GM18519 (cell line): ENCODE results near the gene ANKRD55.
"Not testable (repeated sequence)": the region's sequence is repeated elsewhere in the genome, so short reads cannot be mapped to it uniquely, and the experiment has no call there.

Source experiments
- ATAC-seq: cut with Tn5 transposase; IDR thresholded peaks from one replicate; pipeline ENCODE4 v1.9.1; 2021; ENCODE audit warnings: mild to moderate bottlenecking, moderate library complexity; ENCODE audit not compliant: unreplicated experiment, low FRiP score

Gene ANKRD55

GRCh38 chr5:56112526-56113121 is 120.5 kb downstream of the ANKRD55 start:
- no peak for ATAC-seq

- ATAC-seq = no peak
These were observed 121.7 kb downstream of the ANKRD55 start for GRCh38 chr5:56111404-56111781.

DNA sequence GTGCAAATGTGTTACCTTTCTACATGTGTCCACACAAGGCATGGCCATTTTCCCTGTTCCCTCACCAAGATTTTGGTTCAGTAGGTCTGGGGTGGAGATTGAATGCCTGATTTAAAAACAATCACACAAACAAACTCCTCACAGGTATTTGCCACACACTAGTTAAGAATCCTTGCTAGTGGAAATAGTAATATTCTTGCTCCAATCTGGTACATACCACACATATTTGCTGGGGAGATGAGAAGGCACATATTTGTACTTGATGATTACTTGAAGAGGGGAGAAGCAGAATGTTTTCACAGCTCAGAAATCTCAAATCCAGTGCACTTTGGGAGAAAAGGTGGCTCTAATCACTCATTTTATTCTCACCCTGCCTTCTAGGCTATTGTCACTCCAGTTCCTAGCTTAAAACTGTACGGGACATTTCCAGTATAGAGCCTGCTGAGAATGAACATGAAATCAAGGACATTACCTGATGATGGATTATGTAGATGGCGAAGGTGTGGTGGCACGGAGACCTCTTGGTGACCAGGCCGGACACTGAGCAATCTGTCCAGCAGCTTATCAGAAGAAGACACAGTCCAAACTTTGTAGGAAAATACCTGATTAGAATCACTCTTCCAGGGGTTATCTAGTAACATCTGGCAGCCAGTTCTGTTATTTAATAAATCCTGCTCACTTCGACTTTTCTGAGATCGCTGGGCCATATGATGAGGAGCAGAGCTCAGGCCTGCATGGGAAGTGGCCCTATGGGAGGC is 122.3 kb downstream of the ANKRD55 start:
- ATAC-seq = no peak

DNA sequence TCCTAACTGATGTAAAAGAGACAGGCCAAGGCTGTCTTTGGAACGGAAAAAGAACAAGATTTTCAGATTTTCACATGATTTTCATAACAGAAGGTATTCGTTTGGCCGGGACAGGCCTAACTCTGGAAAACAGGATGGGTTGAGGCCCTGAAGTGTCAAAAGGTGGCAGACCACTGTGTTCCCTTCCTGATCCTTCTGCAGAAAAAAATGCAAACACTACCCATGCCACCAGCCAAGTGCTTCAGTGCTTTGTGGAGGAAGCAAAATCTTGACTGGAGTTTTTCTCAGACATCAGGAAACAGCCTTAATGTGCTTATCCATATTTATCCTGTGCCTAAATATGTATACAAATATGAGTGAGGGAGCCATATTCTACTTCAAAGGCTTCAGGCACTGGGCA is 124.9 kb downstream of the ANKRD55 start:
- no peak for ATAC-seq

- no peak for ATAC-seq
These were observed 126.3 kb downstream of the ANKRD55 start for GRCh38 chr5:56106837-56107236.

DNA sequence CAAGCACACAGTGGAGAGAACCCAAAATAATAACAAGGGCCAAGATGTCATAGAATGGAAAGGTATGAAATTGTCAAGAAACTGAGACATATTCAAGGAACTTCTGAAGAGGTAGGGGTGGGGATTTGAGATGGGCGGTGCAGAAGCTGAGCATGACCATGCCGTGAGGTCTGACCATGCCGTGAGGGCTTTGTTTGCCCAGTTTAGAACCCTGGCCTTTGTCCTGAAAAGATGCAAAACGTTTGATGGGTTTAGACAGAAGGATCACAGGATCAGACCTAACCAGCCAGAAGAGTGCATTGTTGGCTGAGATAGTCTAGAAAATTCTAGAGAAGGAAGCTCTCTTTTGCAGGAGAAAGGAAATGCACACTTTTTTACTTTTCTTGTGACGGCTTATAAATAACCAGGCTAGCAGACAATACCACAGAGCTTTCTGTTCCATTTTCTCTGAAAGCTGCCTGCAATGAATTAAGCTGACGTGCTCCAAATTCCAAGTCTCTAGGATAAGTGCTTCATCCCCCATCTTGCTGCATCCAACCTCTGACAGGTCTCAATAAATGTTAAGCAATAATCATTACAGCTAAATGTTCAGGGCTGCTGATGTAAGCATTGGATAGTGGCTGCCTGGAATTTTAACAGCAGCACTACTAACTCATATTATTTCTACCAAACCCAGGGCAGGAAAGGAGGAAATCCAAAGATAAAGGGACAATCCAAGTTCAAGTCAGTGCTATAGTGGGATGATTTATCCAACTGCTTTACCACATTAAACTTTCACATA is 127.4 kb downstream of the ANKRD55 start:
- no peak for ATAC-seq

DNA sequence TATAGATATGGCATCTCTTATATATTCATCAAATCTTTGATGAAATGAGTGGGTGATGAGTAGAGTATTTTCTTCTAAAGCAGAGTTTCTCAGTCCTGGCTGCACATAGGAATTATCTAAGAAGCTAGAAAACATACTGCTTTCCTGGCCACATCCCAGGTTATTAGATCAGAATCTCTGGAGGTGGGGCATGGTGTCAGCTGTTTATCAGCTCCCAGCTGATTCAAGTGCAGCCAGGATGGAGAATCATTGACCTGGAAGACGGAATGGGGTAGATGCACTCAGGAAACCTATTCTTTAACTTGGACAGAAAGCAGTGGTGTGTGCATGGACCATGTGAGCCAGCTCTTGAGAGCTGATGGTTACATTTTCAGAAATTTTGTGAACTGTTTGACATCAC is 130.2 kb downstream of the ANKRD55 start:
- no peak for ATAC-seq

DNA sequence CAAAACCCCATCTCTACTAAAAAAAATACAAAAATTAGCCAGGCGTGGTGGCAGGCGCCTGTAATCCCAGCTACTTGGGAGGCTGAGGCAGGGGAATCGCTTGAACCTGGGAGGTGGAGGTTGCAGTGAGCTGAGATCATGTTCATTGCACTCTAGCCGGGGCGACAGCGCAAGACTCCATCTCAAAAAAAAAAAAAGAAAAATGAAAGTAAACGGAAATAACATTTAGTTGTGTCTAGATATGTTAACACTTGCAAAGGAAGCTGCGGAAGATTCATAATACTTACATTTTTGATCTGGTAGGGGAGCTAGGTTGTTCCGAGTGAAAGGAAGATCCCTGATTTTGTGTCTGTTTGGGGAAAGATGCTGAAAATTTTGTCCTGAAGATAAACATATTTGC is 130.9 kb downstream of the ANKRD55 start:
- ATAC-seq = not testable (repeated sequence)

GRCh38 chr5:56101180-56101579 is 131.9 kb downstream of the ANKRD55 start:
- ATAC-seq = no peak

DNA sequence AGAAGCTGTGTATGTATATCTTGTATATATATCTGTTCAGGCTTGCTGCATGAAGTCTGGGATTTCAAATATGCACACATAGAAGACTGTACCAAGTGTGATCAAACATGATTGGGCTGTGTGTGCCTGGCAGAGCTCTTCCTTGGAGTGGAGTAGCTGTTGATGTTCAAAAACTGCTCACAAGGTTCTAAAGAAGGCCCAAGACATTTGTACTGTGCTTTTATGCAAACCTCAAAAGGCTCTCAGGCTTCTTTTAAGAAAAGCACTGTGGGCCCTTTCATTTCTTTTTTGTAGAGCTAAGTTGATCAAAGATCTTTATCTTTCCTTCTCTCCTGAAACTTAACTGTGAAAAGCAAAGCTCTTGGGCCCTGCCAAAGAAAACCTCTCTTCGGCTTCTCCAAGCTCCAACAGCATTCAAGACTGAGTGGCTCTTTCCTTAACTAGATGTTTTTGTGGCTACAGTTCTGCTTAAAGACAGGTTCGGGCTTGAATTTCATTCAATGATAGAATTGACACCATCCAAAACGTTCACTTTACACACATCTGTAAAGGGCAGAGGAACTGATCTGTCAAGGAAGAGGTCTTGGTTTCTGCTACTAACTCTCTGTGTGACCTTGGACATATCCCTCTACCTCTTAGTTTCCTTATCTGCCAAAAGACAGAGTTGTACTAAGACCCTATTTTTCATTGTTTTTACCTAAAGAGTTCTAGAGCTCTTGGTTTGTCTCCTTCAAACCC is 132.5 kb downstream of the ANKRD55 start:
- ATAC-seq = no peak

DNA sequence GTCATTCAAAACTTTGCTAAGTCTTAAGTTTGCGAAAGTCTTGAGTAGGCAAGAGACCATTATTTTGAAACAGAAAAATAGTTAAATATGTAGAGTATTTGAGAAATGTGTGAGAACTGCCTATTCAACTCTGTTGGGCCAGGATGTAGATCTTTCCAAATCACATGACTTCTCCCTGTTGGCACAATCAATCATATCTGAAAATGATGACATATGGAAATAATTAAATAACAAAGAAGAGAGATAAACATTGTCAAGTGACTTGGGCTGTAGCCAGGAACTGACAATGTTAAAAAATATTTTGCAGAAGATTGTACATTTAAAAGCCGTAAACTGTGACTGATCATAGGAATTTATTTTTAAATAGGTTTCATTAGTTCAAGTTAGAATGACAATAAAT is 133.8 kb downstream of the ANKRD55 start:
- no peak for ATAC-seq

DNA sequence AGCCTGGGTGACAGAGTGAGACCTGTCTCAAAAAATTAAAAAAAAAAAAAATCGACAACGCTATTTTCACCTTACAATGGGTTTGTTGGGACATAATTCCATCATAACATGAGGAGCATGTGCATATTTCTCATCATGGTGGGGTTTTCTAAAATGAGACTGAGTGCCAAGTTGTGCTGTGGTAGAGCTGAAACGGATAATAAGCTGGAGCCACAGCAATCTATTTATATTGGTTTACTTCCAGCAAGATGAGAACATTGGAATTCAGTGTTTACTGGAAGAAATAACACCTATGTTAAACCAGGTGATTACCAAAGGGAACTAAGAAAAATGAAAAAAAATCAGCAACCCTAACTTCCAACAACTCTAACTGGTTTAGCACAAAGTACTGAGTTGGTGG is 136.1 kb downstream of the ANKRD55 start:
- no peak for ATAC-seq

GRCh38 chr5:56095579-56096102 is 137.5 kb downstream of the ANKRD55 start:
- peak; percentile 34 for ATAC-seq

DNA sequence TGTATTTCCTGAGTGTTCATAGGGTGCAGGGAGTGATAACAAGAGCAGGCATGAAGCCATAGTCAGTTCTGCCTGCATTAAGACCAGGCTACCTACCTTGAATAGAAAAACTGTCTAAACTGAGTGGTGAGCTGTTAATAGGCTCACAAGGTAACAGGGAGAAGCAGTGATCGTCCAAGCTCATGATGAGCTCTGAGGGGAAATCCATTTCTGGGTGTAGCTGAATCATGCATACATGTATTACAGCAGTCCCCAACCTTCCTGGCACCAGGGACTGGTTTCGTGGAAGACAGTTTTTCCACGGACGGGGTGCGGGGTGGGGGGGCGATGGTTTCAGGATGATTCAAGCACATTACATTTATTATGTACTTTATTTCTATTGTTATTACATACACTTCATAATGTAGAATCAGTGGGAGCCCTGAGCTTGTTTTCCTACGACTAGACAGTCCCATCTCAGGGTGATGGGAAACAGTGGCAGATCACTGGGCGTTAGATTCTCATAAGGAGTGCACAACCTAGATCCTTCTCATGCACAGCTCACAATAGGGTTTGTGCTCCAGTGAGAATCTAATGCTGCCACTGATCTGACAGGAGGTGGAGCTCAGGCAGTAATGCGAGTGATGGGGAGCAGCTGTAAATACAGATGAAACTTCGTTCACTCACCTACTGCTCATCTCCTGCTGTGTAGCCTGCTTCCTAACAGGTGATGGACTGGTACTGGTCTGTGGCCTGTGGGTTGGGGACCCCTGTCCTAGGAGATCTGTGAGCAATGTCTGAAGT is 138.4 kb downstream of the ANKRD55 start:
- ATAC-seq = no peak

- no peak for ATAC-seq
These were observed 139.2 kb downstream of the ANKRD55 start for GRCh38 chr5:56093970-56094369.

DNA sequence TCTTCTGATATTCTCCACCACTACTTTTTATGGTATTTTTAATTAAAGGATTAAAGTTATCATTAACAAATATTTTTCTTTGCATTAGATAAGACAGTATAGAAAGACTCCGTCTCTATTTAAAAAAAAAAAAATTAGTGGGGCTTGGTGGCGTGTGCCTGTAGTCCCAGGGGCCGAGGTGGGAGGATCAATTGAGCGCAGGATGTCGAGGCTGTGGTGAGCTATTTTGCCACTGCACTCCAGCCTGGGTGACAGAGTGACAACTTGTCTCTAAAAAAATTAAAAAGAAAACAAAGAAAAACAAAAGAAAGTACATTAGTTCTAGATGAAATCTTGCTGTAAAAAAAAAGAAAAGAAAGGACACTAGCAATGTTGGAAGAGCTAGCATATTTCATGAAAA is 141.0 kb downstream of the ANKRD55 start:
- no peak for ATAC-seq

DNA sequence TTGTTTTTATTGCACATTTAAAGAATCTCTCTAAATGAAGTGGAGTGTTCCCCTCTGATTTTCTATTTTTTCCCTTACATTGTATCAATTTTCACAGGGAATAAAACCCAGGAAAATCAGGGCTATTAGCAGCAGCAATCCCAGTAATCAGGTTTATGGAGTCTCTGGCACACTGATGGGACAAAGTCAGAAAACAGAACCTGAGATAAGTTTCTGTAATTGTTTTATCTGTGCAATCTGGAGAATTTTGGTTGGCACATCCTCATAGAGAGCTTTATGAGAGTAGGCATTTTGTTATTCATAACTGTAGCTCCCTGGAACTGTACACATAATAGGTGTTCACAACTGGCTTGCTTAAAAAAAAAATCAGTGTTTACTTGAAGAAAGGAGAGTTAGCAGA is 141.5 kb downstream of the ANKRD55 start:
- no peak for ATAC-seq

DNA sequence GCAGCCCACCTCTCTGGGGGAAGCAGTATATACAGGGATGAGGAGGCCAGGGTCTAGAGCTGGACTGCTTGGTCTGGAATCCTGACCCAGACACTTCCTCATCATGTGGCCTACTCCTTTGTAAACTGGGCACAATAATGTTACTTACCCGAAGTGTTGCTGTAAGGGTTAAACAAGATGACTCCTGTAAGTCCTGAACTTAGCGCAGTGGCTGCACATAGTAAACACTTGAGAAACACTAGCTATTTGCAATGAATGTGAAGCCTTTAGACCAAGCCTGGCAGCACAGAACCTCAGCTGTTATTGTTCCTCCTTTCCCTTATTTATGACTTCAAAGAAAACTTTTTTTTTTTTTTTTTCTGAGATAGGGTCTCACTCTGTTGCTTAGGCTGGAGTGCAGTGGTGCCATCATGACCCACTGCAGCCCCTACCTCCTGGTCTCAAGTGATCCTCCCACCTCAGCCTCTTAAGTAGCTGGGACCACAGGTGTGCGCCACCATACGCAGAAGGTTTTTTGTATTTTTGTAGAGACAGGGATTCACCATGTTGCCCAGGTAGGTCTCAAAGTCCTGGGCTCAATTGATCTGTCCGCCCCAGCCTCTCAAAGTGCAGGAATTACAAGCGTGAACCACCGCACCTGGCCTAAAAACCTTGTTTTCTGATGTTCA is 142.2 kb downstream of the ANKRD55 start:
- no peak for ATAC-seq
